Measurements from ENCODE around the gene DCLK1. TPM values are rescaled to one million over a fixed set of nuclear protein-coding genes. Genes with fewer than 3 reads are reported as not detected.

DCLK1 gene
- total and polyA plus RNA-seq, 2 experiments from 2014 or later: 0.16 to 2.9 TPM

- Histone ChIP-seq H3K4me1 (ENCODE audit: insufficient read depth) (peaks cover 6% of the 10 kb centered on the region), H3K36me3 (replicated peaks; ENCODE audit: insufficient read depth, low read depth) (no peaks in the 10 kb centered on the region), H3K79me2 (no peaks in the 10 kb centered on the region), H3K4me2 (peak overlapping the region; percentile 51), H3K27me3 (no peaks in the 10 kb centered on the region), H3K9me2 (replicated peaks; ENCODE audit: insufficient read depth) (no peaks in the 10 kb centered on the region), H3K9me3 (ENCODE audit: low read depth) (no peaks in the 10 kb centered on the region), H4K20me1 (ENCODE audit: insufficient read depth, poor library complexity, severe bottlenecking) (no peaks in the 10 kb centered on the region), H2AFZ (no peak overlapping the region), H3K4me3 (no peak overlapping the region), H3K27ac (no peak overlapping the region)
- DNase-seq (ENCODE audit: low spot score): no peak
- no peak for TF ChIP-seq EZH2 (IDR thresholded peaks at IDR 0.05; ENCODE audit: borderline replicate concordance)
- no peak for TF ChIP-seq EZH2phosphoT487 (IDR thresholded peaks at IDR 0.05; ENCODE audit: low read depth, severe bottlenecking, unreplicated experiment)
- WGBS (ENCODE audit: low lambda C conversion rate, missing lambda C conversion rate): 57% methylated on average over 12 of the region's 12 CpGs
Observed at GRCh38 chr13:35785576-35786303, 345.4 kb downstream of the DCLK1 start.

GRCh38 chr13:35784286-35784951, 346.8 kb downstream of the DCLK1 start:
- WGBS (ENCODE audit: low lambda C conversion rate, missing lambda C conversion rate): 67% methylated on average over 10 of the region's 10 CpGs
- no peaks in the 10 kb centered on the region for H3K9me3 ChIP-seq (ENCODE audit: low read depth)
- H3K79me2 ChIP-seq: no peaks in the 10 kb centered on the region
- DNase-seq (ENCODE audit: low spot score): no peak
- no peak overlapping the region for H3K4me3 ChIP-seq
- H3K4me2 ChIP-seq: no peak overlapping the region
- H3K36me3 ChIP-seq (replicated peaks; ENCODE audit: insufficient read depth, low read depth): no peaks in the 10 kb centered on the region
- no peaks in the 10 kb centered on the region for H3K9me2 ChIP-seq (replicated peaks; ENCODE audit: insufficient read depth)
- no peaks in the 10 kb centered on the region for H3K27me3 ChIP-seq
- H4K20me1 ChIP-seq (ENCODE audit: insufficient read depth, poor library complexity, severe bottlenecking): no peaks in the 10 kb centered on the region
- H3K27ac ChIP-seq: no peak overlapping the region
- H3K4me1 ChIP-seq (ENCODE audit: insufficient read depth): peaks cover 6% of the 10 kb centered on the region
- no peak overlapping the region for H2AFZ ChIP-seq
- no peak for TF ChIP-seq CTCF (IDR thresholded peaks at IDR 0.05; ENCODE audit: poor library complexity)
- TF ChIP-seq EZH2phosphoT487 (IDR thresholded peaks at IDR 0.05; ENCODE audit: low read depth, severe bottlenecking, unreplicated experiment): no peak
- TF ChIP-seq EZH2 (IDR thresholded peaks at IDR 0.05; ENCODE audit: borderline replicate concordance): no peak

DNA sequence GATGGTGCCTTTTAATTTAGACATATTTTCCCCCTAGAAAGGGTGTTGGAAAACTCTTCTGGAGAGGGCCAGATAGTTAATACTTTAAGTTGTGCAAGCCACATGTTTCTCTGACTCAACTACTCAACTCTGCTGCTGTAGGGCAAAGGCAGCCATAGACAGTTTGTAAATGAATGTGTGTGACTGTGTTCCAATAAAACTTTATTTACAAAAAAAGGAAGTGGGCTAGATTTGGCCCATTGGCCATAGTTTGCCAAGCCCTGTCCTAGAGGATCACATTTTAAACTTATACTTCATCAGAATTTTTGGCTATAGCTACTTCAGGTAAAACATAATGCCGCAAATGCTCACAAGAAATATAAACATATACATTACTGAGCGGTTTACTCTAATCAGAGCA, 348.4 kb downstream of the DCLK1 start:
- TF ChIP-seq CTCF (IDR thresholded peaks at IDR 0.05; ENCODE audit: poor library complexity) (no peak), EZH2 (IDR thresholded peaks at IDR 0.05; ENCODE audit: borderline replicate concordance) (no peak), EZH2phosphoT487 (IDR thresholded peaks at IDR 0.05; ENCODE audit: low read depth, severe bottlenecking, unreplicated experiment) (no peak)
- no peak overlapping the region for H3K27ac ChIP-seq
- no peaks in the 10 kb centered on the region for H3K27me3 ChIP-seq
- H3K9me3 ChIP-seq (ENCODE audit: low read depth): no peaks in the 10 kb centered on the region
- H3K79me2 ChIP-seq: no peaks in the 10 kb centered on the region
- no peaks in the 10 kb centered on the region for H3K9me2 ChIP-seq (replicated peaks; ENCODE audit: insufficient read depth)
- no peak overlapping the region for H3K4me2 ChIP-seq
- H3K36me3 ChIP-seq (replicated peaks; ENCODE audit: insufficient read depth, low read depth): no peaks in the 10 kb centered on the region
- no peak overlapping the region for H3K4me3 ChIP-seq
- peaks cover 6% of the 10 kb centered on the region for H3K4me1 ChIP-seq (ENCODE audit: insufficient read depth)
- no peaks in the 10 kb centered on the region for H4K20me1 ChIP-seq (ENCODE audit: insufficient read depth, poor library complexity, severe bottlenecking)
- H2AFZ ChIP-seq: no peak overlapping the region
- WGBS (ENCODE audit: low lambda C conversion rate, missing lambda C conversion rate): 95% methylated on average over 2 of the region's 2 CpGs
- no peak for DNase-seq (ENCODE audit: low spot score)

Measured in hepatocyte (in vitro differentiated cells).